Lower lobe of right lung (tissue), 2 donors: Measurements from ENCODE around the gene ZC3H6. TPM values are rescaled to one million over a fixed set of nuclear protein-coding genes. Genes with fewer than 3 reads are reported as not detected.

ENCODE experiments used
- ATAC-seq, 2 donors: fragments of 200-7000 bp; cut with Tn5 transposase; one replicate each; pipeline ENCODE4 v1.9.1; 2020 to 2022; ENCODE audit warnings: mild to moderate bottlenecking in 2 of 2, moderate library complexity in 2 of 2
- DNase-seq: peaks from one replicate; pipeline ENCODE4 v3.0.0-alpha.2; 2020
- H3K27ac ChIP-seq: fragments of 200-600 bp; one replicate; pipeline ENCODE4 v1.8.0; 2022
- H3K27me3 ChIP-seq: fragments of 200-600 bp; one replicate; pipeline ENCODE4 v1.8.0; 2022; ENCODE audit warnings: low read depth
- H3K36me3 ChIP-seq: fragments of 200-600 bp; one replicate; pipeline ENCODE4 v1.8.0; 2022; ENCODE audit warnings: mild to moderate bottlenecking
- H3K4me1 ChIP-seq: fragments of 200-600 bp; one replicate; pipeline ENCODE4 v1.8.0; 2022
- H3K4me3 ChIP-seq: fragments of 200-600 bp; one replicate; pipeline ENCODE4 v1.8.0; 2022; ENCODE audit warnings: mild to moderate bottlenecking
- H3K9me3 ChIP-seq: fragments of 200-600 bp; one replicate; pipeline ENCODE4 v1.8.0; 2022
- CTCF ChIP-seq: fragments of 200-600 bp; IDR thresholded peaks from one replicate; pipeline ENCODE4 v1.8.0; 2022; ENCODE audit warnings: antibody characterized with exemption, mild to moderate bottlenecking
- intact Hi-C: fragments of 100-400 bp; cut with DNase I; formaldehyde crosslinking; loops from one replicate; pipeline ENCODE4 v1.11.0; 2022
- total RNA-seq: library from RNA; stranded (reverse); fragmentation: NEBNext Ultra II Directional; extraction: Animal tissue kit (Norgen Biotek cat#: 25700); gene quantifications from one replicate; pipeline ENCODE4 v1.2.1, GENCODE V29; 2021
- donor health status: DM: no; HTN: yes; CAD: no; lungs with severe emphysema.

The ZC3H6 gene
- total RNA-seq, 1 donor from 2014 or later: 18.0 TPM

GRCh38 chr2:112293636-112294401 lies 18.4 kb downstream of the ZC3H6 start:
- H3K27ac ChIP-seq: no peak overlapping the region
- intact Hi-C loops: no loop called here
- no peak overlapping the region for H3K4me3 ChIP-seq
- DNase-seq: no peak
- no peaks in the 10 kb centered on the region for H3K27me3 ChIP-seq
- H3K36me3 ChIP-seq: no peaks in the 10 kb centered on the region
- no peak for ATAC-seq
- H3K4me1 ChIP-seq: no peaks in the 10 kb centered on the region
- H3K9me3 ChIP-seq: no peaks in the 10 kb centered on the region
- no peak for TF ChIP-seq CTCF

- H3K27me3 ChIP-seq: no peaks in the 10 kb centered on the region
- H3K4me1 ChIP-seq: no peaks in the 10 kb centered on the region
These were observed 20.1 kb downstream of the ZC3H6 start for GRCh38 chr2:112295407-112296078.

GRCh38 chr2:112296407-112296806 lies 21.0 kb downstream of the ZC3H6 start:
- ATAC-seq (no peak), DNase-seq (no peak)
- no peaks in the 10 kb centered on the region for H3K36me3 ChIP-seq
- no peaks in the 10 kb centered on the region for H3K27me3 ChIP-seq
- H3K9me3 ChIP-seq: no peaks in the 10 kb centered on the region
- TF ChIP-seq CTCF: no peak
- intact Hi-C loops: no loop called here
- no peak overlapping the region for H3K27ac ChIP-seq
- no peaks in the 10 kb centered on the region for H3K4me1 ChIP-seq
- H3K4me3 ChIP-seq: no peak overlapping the region

More at GRCh38 chr2:112295407-112296078, 20.1 kb downstream of the ZC3H6 start:
- DNase-seq (no peak), ATAC-seq (no peak)
- Histone ChIP-seq H3K36me3 (no peaks in the 10 kb centered on the region), H3K27ac (no peak overlapping the region), H3K9me3 (no peaks in the 10 kb centered on the region), H3K4me3 (no peak overlapping the region)
- TF ChIP-seq CTCF: no peak
- intact Hi-C loops: no loop called here

- ATAC-seq (no peak), DNase-seq (no peak)
- Histone ChIP-seq H3K4me1 (no peaks in the 10 kb centered on the region), H3K9me3 (no peaks in the 10 kb centered on the region), H3K27ac (no peak overlapping the region), H3K36me3 (peaks cover 19% of the 10 kb centered on the region), H3K4me3 (no peak overlapping the region), H3K27me3 (no peaks in the 10 kb centered on the region)
- no peak for TF ChIP-seq CTCF
- intact Hi-C loops: no loop called here
These were observed 25.8 kb downstream of the ZC3H6 start for GRCh38 chr2:112301171-112301584.

- Histone ChIP-seq H3K27me3 (no peaks in the 10 kb centered on the region), H3K9me3 (no peaks in the 10 kb centered on the region), H3K4me1 (no peaks in the 10 kb centered on the region), H3K4me3 (no peak overlapping the region), H3K36me3 (peaks cover 24% of the 10 kb centered on the region), H3K27ac (no peak overlapping the region)
- TF ChIP-seq CTCF: no peak
- no peak for ATAC-seq
- DNase-seq: no peak
- intact Hi-C loops: no loop called here
These were observed 26.6 kb downstream of the ZC3H6 start for GRCh38 chr2:112301973-112302372.
